B cell (primary cell): ENCODE results near the gene FOXS1. TPM values are rescaled to one million over a fixed set of nuclear protein-coding genes. Genes with fewer than 3 reads are reported as not detected.
"Not testable (repeated sequence)": the region's sequence is repeated elsewhere in the genome, so short reads cannot be mapped to it uniquely, and the experiment has no call there.

Experiments
- ATAC-seq: fragments of 200-7000 bp; cut with Tn5 transposase; one replicate; pipeline ENCODE4 v1.10.0; 2021; ENCODE audit warnings: low read depth, mild to moderate bottlenecking, moderate number of reproducible peaks, moderate library complexity
- CTCF ChIA-PET: fragments of 350-600 bp; sonication (Branson Sonifier 250); formaldehyde crosslinking; loops from one replicate; lab custom pipeline; 2021; ENCODE audit warnings: antibody characterized with exemption, inconsistent platforms; lab: Charles Lee
- POLR2A ChIA-PET: fragments of 350-600 bp; sonication (Branson Sonifier 250); formaldehyde crosslinking; loops from one replicate; lab custom pipeline; 2021; ENCODE audit warnings: antibody characterized with exemption; lab: Charles Lee
- DNase-seq: peaks from one replicate; pipeline ENCODE4 v3.0.0; 2013
- H2AFZ ChIP-seq: 2 replicates; pipeline ENCODE4 v1.6.1; 2012; ENCODE audit warnings: mild to moderate bottlenecking, low read depth, low read length; ENCODE audit not compliant: insufficient read depth, poor library complexity, severe bottlenecking
- H3K27ac ChIP-seq, 2 donors: 1 replicate in 1 of 2; 2 replicates in 1 of 2; pipeline ENCODE4 v1.5.1; 2012 to 2013; ENCODE audit warnings: low read length in 2 of 2, mild to moderate bottlenecking in 2 of 2, moderate library complexity in 1 of 2
- H3K27me3 ChIP-seq, 4 experiments: fragments of 200-600 bp in 1 of 4; sonication (generic) in 1 of 4; replicated peaks in 1 of 4; 1 replicate in 2 of 4; 2 replicates in 2 of 4; pipeline versions ENCODE4 v1.6.1 to v1.7.0; 2013 to 2016; ENCODE audit warnings: low read length in 3 of 4, mild to moderate bottlenecking in 2 of 4, mixed read lengths in 1 of 4, moderate library complexity in 1 of 4; ENCODE audit not compliant: insufficient read depth in 4 of 4, control insufficient read depth in 3 of 4; ENCODE audit errors: control extremely low read depth in 1 of 4
- H3K36me3 ChIP-seq, 2 experiments: replicated peaks in 1 of 2; 1 replicate in 1 of 2; 2 replicates in 1 of 2; pipeline versions ENCODE4 v1.6.1 to v1.7.1; 2013; ENCODE audit warnings: low read length in 1 of 2; ENCODE audit not compliant: insufficient read depth in 2 of 2, control insufficient read depth in 1 of 2; ENCODE audit errors: control extremely low read depth in 1 of 2, extremely low read depth in 1 of 2
- H3K4me1 ChIP-seq, 2 donors: fragments of 200-600 bp in 1 of 2; sonication (generic) in 1 of 2; 1 replicate in 1 of 2; 2 replicates in 1 of 2; pipeline versions ENCODE4 v1.5.1 to v1.6.1; 2013 to 2017; ENCODE audit warnings: low read length in 2 of 2; ENCODE audit not compliant: control insufficient read depth in 2 of 2, insufficient read depth in 2 of 2
- H3K4me2 ChIP-seq: replicated peaks from 2 replicates; pipeline ENCODE3; 2012; ENCODE audit warnings: mild to moderate bottlenecking, low read depth, low read length; ENCODE audit not compliant: poor library complexity, severe bottlenecking
- H3K4me3 ChIP-seq, 5 experiments: fragments of 200-600 bp in 1 of 5; sonication (generic) in 1 of 5; 1 replicate in 3 of 5; 2 replicates in 2 of 5; pipeline versions ENCODE4 v1.5.1 to v1.7.0; 2011 to 2016; ENCODE audit warnings: low read length in 4 of 5, mild to moderate bottlenecking in 4 of 5, low read depth in 2 of 5, control low read depth in 1 of 5, moderate library complexity in 1 of 5; ENCODE audit not compliant: insufficient read depth in 1 of 5; ENCODE audit errors: control extremely low read depth in 1 of 5, extremely low read depth in 1 of 5
- H3K79me2 ChIP-seq: fragments of 200-600 bp; sonication (generic); one replicate; pipeline ENCODE4 v1.6.0; 2016; ENCODE audit warnings: low read length; ENCODE audit not compliant: control insufficient read depth, insufficient read depth
- H3K9ac ChIP-seq: fragments of 200-600 bp; sonication (generic); 2 replicates; pipeline ENCODE4 v1.6.1; 2017; ENCODE audit warnings: mild to moderate bottlenecking, low read length, moderate library complexity
- H3K9me3 ChIP-seq, 3 donors: one replicate each; pipeline versions ENCODE4 v1.6.1 to v1.7.1; 2013; ENCODE audit warnings: low read length in 2 of 3; ENCODE audit not compliant: control insufficient read depth in 2 of 3, insufficient read depth in 1 of 3; ENCODE audit errors: control extremely low read depth in 1 of 3
- H4K20me1 ChIP-seq: 2 replicates; pipeline ENCODE4 v1.6.0; 2012; ENCODE audit warnings: mild to moderate bottlenecking, low read length; ENCODE audit not compliant: insufficient read depth, control insufficient read depth, poor library complexity, severe bottlenecking
- H3K27ac Mint-ChIP-seq: one replicate; pipeline ENCODE4 v1.8.0; 2021; ENCODE audit warnings: mixed read lengths
- H3K27me3 Mint-ChIP-seq: one replicate; pipeline ENCODE4 v1.8.0; 2021; ENCODE audit warnings: mixed read lengths
- H3K4me1 Mint-ChIP-seq: one replicate; pipeline ENCODE4 v1.8.0; 2021; ENCODE audit warnings: mixed read lengths
- H3K4me3 Mint-ChIP-seq: one replicate; pipeline ENCODE4 v1.8.0; 2021; ENCODE audit warnings: mixed read lengths
- H3K9me3 Mint-ChIP-seq: one replicate; pipeline ENCODE4 v1.8.0; 2022; ENCODE audit warnings: mixed read lengths; ENCODE audit not compliant: insufficient read depth
- EZH2 ChIP-seq: IDR thresholded peaks from 2 replicates; pipeline ENCODE4 v1.6.1; 2012; ENCODE audit warnings: borderline replicate concordance, low read depth, mild to moderate bottlenecking, moderate library complexity, low read length; ENCODE audit not compliant: insufficient read depth, poor library complexity, severe bottlenecking
- WGBS: methylation state at CpG from one replicate; pipeline ENCODE4 v1.1.5; 2013; ENCODE audit warnings: missing lambda C conversion rate; ENCODE audit not compliant: insufficient coverage; 5-methylcytosine and 5-hydroxymethylcytosine counted together
- intact Hi-C: fragments of 100-400 bp; cut with micrococcal nuclease; formaldehyde crosslinking; loops from one replicate; pipeline ENCODE4 v1.10.0; 2022
- polyA plus RNA-seq: library from polyadenylated mRNA; depleted of rRNA; stranded (reverse); fragments of >200 nt; gene quantifications from 2 replicates; pipeline ENCODE4 v1.2.3, GENCODE V29; 2012
- total RNA-seq, 2 donors: library from RNA; stranded (reverse); fragments of 120-200 nt in 1 of 2; gene quantifications; 1 replicate in 1 of 2; 2 replicates in 1 of 2; pipeline versions ENCODE4 v1.2.3 to v1.2.4, GENCODE V29; 2013 to 2022
- TF ChIP-seq, protein P1 (sequence below): fragments of 200-600 bp; IDR thresholded peaks from one replicate; pipeline ENCODE4 v1.8.0; 2022; ENCODE audit warnings: antibody characterized with exemption, mild to moderate bottlenecking

Gene FOXS1
- total and polyA plus RNA-seq, 2 donors (not counting 1 experiment from before 2014, with no cell fraction given): not detected

DNA sequence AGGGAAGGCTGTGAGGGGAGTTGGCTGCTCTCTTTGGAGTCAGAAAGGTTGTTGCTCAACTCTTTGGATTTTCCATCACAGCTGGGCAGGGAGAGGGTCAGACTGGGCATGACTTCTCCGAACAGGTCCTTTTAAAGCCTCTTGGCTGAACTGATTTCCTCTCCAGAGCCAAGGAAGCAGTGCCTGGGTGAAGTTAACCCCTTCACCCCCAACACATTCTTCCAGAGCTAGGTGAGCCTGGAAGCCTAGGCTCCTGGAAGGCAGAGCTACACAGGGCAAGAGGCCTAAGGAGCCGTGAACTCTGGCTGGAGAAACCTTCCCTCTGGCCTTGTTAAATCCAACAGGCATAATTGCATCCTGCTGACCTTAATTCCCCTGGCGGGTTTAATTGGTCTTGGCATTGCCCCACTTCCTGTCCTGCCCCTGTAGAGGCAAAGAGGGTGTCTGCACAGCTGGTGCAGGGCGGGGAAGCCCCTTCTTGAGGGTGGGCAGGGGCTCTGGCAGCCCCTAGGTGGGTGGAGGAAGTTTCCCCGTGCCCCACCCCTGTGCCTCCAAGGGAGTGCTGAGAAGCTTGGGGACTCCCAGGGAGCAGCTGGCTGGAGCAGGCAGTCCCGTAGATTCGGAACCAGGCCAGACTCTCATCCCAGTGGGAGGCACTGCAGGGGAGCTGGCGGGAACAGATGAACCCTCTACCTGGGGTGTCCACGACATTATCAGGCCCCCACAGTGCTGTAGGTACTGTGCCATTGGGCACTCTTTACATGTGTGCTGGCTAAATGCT is 29.8 kb downstream of the FOXS1 start:
- 81% methylated on average over 9 of the region's 9 CpGs for WGBS
- Mint-ChIP-seq H3K4me1 (no peaks in the 10 kb centered on the region), H3K27me3 (no peaks in the 10 kb centered on the region), H3K27ac (no peak overlapping the region), H3K4me3 (no peak overlapping the region), H3K9me3 (no peaks in the 10 kb centered on the region)
- Histone ChIP-seq H3K9ac (no peak overlapping the region), H3K9me3 (no peaks in the 10 kb centered on the region), H3K27ac (no peak overlapping the region), H4K20me1 (no peaks in the 10 kb centered on the region), H2AFZ (no peak overlapping the region), H3K27me3 (no peaks in the 10 kb centered on the region), H3K4me2 (no peak overlapping the region), H3K79me2 (no peaks in the 10 kb centered on the region), H3K4me3 (no peak overlapping the region), H3K4me1 (peaks cover 0 to 4% of the 10 kb centered on the region in 2 donors), H3K36me3 (no peaks in the 10 kb centered on the region)
- ATAC-seq: no peak
- intact Hi-C loops: no loop called here
- no peak for TF ChIP-seq EZH2
- TF ChIP-seq, protein P1, sequence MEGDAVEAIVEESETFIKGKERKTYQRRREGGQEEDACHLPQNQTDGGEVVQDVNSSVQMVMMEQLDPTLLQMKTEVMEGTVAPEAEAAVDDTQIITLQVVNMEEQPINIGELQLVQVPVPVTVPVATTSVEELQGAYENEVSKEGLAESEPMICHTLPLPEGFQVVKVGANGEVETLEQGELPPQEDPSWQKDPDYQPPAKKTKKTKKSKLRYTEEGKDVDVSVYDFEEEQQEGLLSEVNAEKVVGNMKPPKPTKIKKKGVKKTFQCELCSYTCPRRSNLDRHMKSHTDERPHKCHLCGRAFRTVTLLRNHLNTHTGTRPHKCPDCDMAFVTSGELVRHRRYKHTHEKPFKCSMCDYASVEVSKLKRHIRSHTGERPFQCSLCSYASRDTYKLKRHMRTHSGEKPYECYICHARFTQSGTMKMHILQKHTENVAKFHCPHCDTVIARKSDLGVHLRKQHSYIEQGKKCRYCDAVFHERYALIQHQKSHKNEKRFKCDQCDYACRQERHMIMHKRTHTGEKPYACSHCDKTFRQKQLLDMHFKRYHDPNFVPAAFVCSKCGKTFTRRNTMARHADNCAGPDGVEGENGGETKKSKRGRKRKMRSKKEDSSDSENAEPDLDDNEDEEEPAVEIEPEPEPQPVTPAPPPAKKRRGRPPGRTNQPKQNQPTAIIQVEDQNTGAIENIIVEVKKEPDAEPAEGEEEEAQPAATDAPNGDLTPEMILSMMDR: no peak
- DNase-seq: no peak
- ChIA-PET CTCF (interaction anchor here (1.3 to 1.7 kb wide), 2 partner anchors 37 to 217 kb away, joined by 3 read pairs; no protein-coding TSS in a partner anchor), POLR2A (no interaction called here)

DNA sequence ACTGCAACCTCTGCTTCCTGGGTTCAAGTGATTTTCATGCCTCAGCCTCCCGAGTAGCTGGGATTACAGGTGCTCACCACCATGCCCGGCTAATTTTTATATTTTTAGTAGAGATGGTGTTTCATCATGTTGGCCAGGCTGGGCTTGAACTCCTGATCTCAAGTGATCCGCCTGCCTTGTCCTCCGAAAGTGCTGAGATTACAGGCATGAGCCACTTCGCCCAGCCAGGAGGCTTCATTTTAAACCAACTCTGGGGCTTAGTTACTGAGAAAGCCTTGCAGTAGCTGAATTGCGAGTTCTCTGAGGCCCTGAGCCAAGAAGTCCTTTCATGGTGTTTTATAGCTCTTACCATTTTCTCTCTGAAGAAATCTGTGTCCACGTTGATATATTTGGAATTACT is 31.3 kb downstream of the FOXS1 start:
- 93% methylated on average over 4 of the region's 7 CpGs for WGBS
- H3K4me1 Mint-ChIP-seq, H3K9ac ChIP-seq, H3K27me3 Mint-ChIP-seq, POLR2A ChIA-PET, H3K9me3 Mint-ChIP-seq, H3K27ac Mint-ChIP-seq, intact Hi-C loops, H3K9me3 ChIP-seq, H4K20me1 ChIP-seq, H2AFZ ChIP-seq, DNase-seq, H3K4me2 ChIP-seq, H3K4me3 ChIP-seq, H3K27ac ChIP-seq, H3K4me1 ChIP-seq, H3K79me2 ChIP-seq, H3K4me3 Mint-ChIP-seq, ATAC-seq, H3K36me3 ChIP-seq, H3K27me3 ChIP-seq: not testable (repeated sequence)
- CTCF ChIA-PET: interaction anchor here (1.3 to 1.7 kb wide), 3 partner anchors 9 to 218 kb away, joined by 3 to 6 read pairs (median 3); no protein-coding TSS in a partner anchor
